OCI-LY3 (cell line): ENCODE data around the gene CD200.

Source experiments
- H2AFZ ChIP-seq: fragments of 200-600, 300-600 bp; shearing (Covaris generic); 2 replicates; pipeline ENCODE4 v1.6.0; 2014; ENCODE audit warnings: antibody characterized with exemption, low read depth, low read length
- H3K27ac ChIP-seq: fragments of 200-600, 300-600 bp; sonication (generic); 2 replicates; pipeline ENCODE4 v1.5.1; 2014; ENCODE audit warnings: mild to moderate bottlenecking, low read length, moderate library complexity, mixed read lengths
- H3K27me3 ChIP-seq: fragments of 200-600, 300-600 bp; sonication (generic); 2 replicates; pipeline ENCODE4 v1.6.1; 2014; ENCODE audit warnings: low read depth, low read length, mixed read lengths
- H3K36me3 ChIP-seq: fragments of 200-600, 300-600 bp; sonication (generic); replicated peaks from 2 replicates; pipeline ENCODE3; 2014; ENCODE audit warnings: low read depth, low read length, mixed read lengths
- H3K4me1 ChIP-seq: fragments of 300-600, 200-600 bp; sonication (generic); 2 replicates; pipeline ENCODE4 v1.6.1; 2014; ENCODE audit warnings: low read length, mixed read lengths
- H3K4me2 ChIP-seq: fragments of 200-600, 300-600 bp; sonication (generic); 2 replicates; pipeline ENCODE4 v1.6.1; 2014; ENCODE audit warnings: low read length, mixed read lengths
- H3K4me3 ChIP-seq: fragments of 300-600, 200-600 bp; sonication (generic); 2 replicates; pipeline ENCODE4 v1.5.1; 2014; ENCODE audit warnings: antibody characterized with exemption, mild to moderate bottlenecking, low read length, moderate library complexity
- H3K79me2 ChIP-seq: fragments of 300-600, 200-600 bp; shearing (Covaris generic); 2 replicates; pipeline ENCODE4 v1.6.1; 2014; ENCODE audit warnings: mild to moderate bottlenecking, low read length, mixed read lengths
- H3K9ac ChIP-seq: fragments of 300-600, 200-600 bp; shearing (Covaris generic); 2 replicates; pipeline ENCODE4 v1.6.0; 2014; ENCODE audit warnings: mild to moderate bottlenecking, low read length, moderate library complexity
- H3K9me3 ChIP-seq: fragments of 200-600, 300-600 bp; shearing (Covaris generic); 2 replicates; pipeline ENCODE4 v1.6.1; 2014; ENCODE audit warnings: low read length, mixed read lengths; ENCODE audit not compliant: insufficient read depth
- H4K20me1 ChIP-seq: fragments of 200-600, 300-600 bp; sonication (generic); 2 replicates; pipeline ENCODE4 v1.6.1; 2016; ENCODE audit warnings: low read length, mixed read lengths; ENCODE audit not compliant: insufficient read depth
- EZH2phosphoT487 ChIP-seq: fragments of 200-600 bp; shearing (Covaris generic); IDR thresholded peaks from 2 replicates; pipeline ENCODE4 v1.6.1; 2018; ENCODE audit warnings: antibody characterized with exemption, mixed run types, low read depth
- TF ChIP-seq, protein P1 (sequence below): fragments of 200-600, 300-600 bp; sonication (generic); IDR thresholded peaks from 2 replicates; pipeline ENCODE4 v1.5.1; 2014; ENCODE audit warnings: antibody characterized with exemption, low read length, low read depth

The CD200 gene

DNA sequence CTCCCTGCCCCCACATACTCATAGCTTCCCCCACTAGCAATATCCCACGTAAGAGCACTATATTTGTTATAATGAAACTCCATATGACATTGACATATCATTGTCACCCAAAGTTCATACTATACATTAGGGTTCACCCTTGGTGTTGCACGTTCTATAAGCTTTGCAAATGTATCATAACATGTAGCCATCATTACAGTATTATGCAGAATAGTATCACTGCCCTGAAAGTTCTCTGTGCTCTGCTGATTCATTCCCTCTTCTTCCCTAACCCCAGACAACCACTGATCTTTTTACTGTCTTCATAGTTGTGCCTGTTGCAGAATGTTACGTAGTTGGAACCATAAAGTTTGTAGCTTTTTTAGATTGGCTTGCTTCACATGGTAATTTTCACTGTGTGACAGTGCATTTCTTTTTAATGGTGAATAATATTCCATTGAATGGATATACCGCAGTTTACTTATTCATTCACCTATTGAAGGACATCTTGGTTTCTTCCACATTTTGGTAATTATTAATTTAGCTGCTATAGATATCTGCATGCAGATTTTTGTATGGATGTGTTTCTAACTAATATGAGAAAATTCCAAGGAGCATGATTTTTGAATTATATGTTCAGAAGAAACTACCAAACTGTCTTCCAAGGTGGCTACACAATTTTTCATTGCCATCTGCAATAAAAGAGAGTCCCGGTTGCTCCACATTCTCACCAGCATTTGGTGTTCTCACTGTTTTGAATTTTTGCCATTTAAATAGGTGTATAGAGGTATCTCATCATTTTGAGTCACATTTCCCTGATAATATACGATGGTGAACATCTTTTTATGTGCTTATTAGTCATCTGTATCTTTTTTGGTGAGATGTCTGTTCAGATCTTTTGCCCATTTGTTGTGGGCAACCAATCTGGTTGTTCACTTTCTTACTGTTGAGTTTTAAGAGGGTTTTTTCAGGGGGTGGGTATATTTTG lies 59.7 kb downstream of the CD200 start:
- Histone ChIP-seq H4K20me1 (no peaks in the 10 kb centered on the region), H3K27ac (no peak overlapping the region), H3K4me3 (no peak overlapping the region), H2AFZ (no peak overlapping the region), H3K27me3 (no peaks in the 10 kb centered on the region), H3K4me2 (no peak overlapping the region), H3K9me3 (peaks cover 4% of the 10 kb centered on the region; the same call in 1 of the 2 replicates), H3K36me3 (no peaks in the 10 kb centered on the region), H3K79me2 (no peaks in the 10 kb centered on the region), H3K4me1 (no peaks in the 10 kb centered on the region), H3K9ac (no peak overlapping the region)
- no peak for TF ChIP-seq EZH2phosphoT487

DNA sequence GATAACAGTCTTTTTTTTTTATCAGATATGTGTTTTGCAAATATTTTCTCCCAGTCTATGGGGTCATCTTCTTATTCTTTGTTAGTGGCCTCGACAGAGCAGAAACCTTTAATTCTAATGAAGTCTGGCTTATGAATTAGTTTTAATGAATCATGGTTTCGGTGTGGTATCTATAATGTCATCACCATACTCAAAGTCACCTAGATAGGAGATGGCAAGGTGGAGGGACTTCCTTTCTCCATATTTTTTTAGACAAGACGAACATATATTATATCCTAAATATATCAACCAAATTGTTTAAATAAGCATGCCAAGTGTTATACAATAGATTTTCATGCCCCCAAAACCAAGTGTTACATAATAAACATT lies 60.4 kb downstream of the CD200 start:
- Histone ChIP-seq H3K79me2 (no peaks in the 10 kb centered on the region), H3K27me3 (no peaks in the 10 kb centered on the region), H2AFZ (no peak overlapping the region), H3K36me3 (no peaks in the 10 kb centered on the region), H3K4me1 (no peaks in the 10 kb centered on the region), H3K27ac (no peak overlapping the region), H3K9me3 (peaks cover 4% of the 10 kb centered on the region; the same call in 1 of the 2 replicates), H3K4me3 (no peak overlapping the region), H4K20me1 (no peaks in the 10 kb centered on the region), H3K4me2 (no peak overlapping the region), H3K9ac (no peak overlapping the region)
- TF ChIP-seq, protein P1, sequence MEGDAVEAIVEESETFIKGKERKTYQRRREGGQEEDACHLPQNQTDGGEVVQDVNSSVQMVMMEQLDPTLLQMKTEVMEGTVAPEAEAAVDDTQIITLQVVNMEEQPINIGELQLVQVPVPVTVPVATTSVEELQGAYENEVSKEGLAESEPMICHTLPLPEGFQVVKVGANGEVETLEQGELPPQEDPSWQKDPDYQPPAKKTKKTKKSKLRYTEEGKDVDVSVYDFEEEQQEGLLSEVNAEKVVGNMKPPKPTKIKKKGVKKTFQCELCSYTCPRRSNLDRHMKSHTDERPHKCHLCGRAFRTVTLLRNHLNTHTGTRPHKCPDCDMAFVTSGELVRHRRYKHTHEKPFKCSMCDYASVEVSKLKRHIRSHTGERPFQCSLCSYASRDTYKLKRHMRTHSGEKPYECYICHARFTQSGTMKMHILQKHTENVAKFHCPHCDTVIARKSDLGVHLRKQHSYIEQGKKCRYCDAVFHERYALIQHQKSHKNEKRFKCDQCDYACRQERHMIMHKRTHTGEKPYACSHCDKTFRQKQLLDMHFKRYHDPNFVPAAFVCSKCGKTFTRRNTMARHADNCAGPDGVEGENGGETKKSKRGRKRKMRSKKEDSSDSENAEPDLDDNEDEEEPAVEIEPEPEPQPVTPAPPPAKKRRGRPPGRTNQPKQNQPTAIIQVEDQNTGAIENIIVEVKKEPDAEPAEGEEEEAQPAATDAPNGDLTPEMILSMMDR: no peak
- no peak for TF ChIP-seq EZH2phosphoT487

DNA sequence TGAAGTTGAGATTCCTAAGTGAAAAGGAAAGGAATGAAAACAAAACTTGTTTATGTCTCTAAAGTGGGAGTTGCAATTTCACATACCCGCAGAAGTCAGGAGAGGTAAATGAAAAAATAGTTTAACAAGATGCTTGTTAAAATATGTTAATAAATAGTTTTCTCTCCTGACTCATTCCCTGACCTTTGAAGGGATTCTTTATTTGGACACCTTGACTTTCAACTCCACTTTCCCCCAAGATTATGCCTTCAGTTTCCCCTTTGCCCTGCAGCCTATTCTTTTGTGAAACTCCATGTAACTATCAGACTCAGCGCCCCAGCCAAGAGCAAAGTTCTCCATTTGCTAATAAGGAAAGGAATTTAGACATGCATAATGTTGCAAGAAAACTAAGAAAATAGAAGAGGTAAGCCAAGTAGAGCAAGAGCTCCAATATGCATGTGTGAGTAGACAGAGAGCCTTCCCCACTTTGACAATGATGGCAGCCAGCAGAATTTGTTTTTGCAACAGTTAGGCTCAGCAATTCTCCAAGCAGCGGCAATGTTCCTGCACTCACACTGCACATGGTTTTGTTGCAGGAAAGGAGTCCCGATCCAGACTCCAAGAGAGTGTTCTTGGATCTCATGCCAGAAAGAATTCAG lies 61.2 kb downstream of the CD200 start:
- TF ChIP-seq, protein P1: no peak
- no peak for TF ChIP-seq EZH2phosphoT487
- no peak overlapping the region for H3K4me3 ChIP-seq
- no peaks in the 10 kb centered on the region for H3K27me3 ChIP-seq
- no peak overlapping the region for H3K4me2 ChIP-seq
- H3K79me2 ChIP-seq: no peaks in the 10 kb centered on the region
- no peak overlapping the region for H3K9ac ChIP-seq
- H3K9me3 ChIP-seq: peaks cover 4% of the 10 kb centered on the region; the same call in 1 of the 2 replicates
- H4K20me1 ChIP-seq: no peaks in the 10 kb centered on the region
- no peak overlapping the region for H2AFZ ChIP-seq
- no peaks in the 10 kb centered on the region for H3K4me1 ChIP-seq
- H3K27ac ChIP-seq: no peak overlapping the region
- H3K36me3 ChIP-seq: no peaks in the 10 kb centered on the region

DNA sequence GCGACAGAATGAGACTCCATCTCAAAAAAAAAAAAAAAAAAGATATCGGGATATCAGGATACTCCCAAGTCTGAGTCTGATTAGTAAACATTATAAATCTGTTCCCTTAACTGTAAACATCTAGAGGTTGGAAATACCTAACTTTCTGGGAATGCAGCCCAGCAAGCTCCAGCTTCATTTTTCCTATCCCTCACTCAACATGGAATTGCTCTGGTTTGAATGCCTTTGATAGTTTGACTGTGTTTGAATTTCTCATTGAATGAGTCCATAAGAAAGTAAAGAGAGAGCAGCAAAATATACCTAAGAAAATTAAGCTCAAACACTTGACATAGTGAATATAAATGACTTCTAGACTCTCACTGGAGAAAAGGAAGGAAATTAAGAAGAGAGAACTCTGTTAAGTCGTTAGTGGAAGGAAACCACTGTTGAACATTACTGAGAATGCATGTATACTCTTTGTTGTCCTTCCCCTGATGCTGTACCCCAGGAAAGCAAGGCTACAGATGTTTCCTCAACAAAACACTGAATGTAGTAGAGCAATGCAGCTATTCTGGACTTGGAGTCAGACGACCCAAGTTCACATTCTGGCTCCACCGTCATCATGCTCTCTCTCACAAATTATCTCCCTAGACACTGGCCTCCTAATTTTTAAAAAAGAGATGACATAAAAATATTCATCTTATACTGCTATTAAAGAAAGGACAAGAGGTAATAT lies 62.4 kb downstream of the CD200 start:
- H3K4me1 ChIP-seq: no peaks in the 10 kb centered on the region
- no peaks in the 10 kb centered on the region for H3K36me3 ChIP-seq
- H2AFZ ChIP-seq: no peak overlapping the region
- TF ChIP-seq EZH2phosphoT487: no peak
- TF ChIP-seq, protein P1: no peak
- H3K4me2 ChIP-seq: no peak overlapping the region
- no peak overlapping the region for H3K4me3 ChIP-seq
- H4K20me1 ChIP-seq: no peaks in the 10 kb centered on the region
- peaks cover 4% of the 10 kb centered on the region; the same call in 1 of the 2 replicates for H3K9me3 ChIP-seq
- H3K27me3 ChIP-seq: no peaks in the 10 kb centered on the region
- no peak overlapping the region for H3K27ac ChIP-seq
- no peaks in the 10 kb centered on the region for H3K79me2 ChIP-seq
- H3K9ac ChIP-seq: no peak overlapping the region
